SK-N-SH treated with all-trans-retinoic acid at 6 μM for 48 hours (cell line): ENCODE results near the gene CXCL9.

Experiments
- ARNTL ChIP-seq: fragments of 450-650 bp; formaldehyde crosslinking; IDR thresholded peaks from 2 replicates; pipeline ENCODE4 v1.5.0; 2020; ENCODE audit warnings: low read depth, mild to moderate bottlenecking, moderate library complexity, borderline replicate concordance
- BACH2 ChIP-seq: fragments of 250-450 bp; sonication (Bioruptor Pico); IDR thresholded peaks from 2 replicates; pipeline ENCODE4 v1.9.0; 2021; ENCODE audit warnings: mild to moderate bottlenecking, borderline replicate concordance
- OSR1 ChIP-seq: fragments of 250-450 bp; sonication (Bioruptor Pico); IDR thresholded peaks from 2 replicates; pipeline ENCODE4 v1.8.0; 2022; ENCODE audit warnings: moderate library complexity, mild to moderate bottlenecking, inconsistent platforms
- PATZ1 ChIP-seq: fragments of 250-450 bp; sonication (Bioruptor Pico); IDR thresholded peaks from 2 replicates; pipeline ENCODE4 v1.8.0; 2020; ENCODE audit warnings: mild to moderate bottlenecking, moderate library complexity, borderline replicate concordance
- RARB ChIP-seq: fragments of 250-450 bp; sonication (Bioruptor Pico); IDR thresholded peaks from 2 replicates; pipeline ENCODE4 v1.8.0; 2021; ENCODE audit warnings: mild to moderate bottlenecking, moderate library complexity
- TCF4 ChIP-seq: fragments of 250-450 bp; sonication (Bioruptor Pico); IDR thresholded peaks from 2 replicates; pipeline ENCODE4 v1.8.0; 2021; ENCODE audit warnings: mild to moderate bottlenecking, moderate library complexity, borderline replicate concordance
- ZC3H10 ChIP-seq: fragments of 250-450 bp; sonication (Bioruptor Pico); IDR thresholded peaks from 2 replicates; pipeline ENCODE4 v1.5.1; 2021; ENCODE audit warnings: mild to moderate bottlenecking, moderate library complexity
- ZFP3 ChIP-seq: fragments of 250-450 bp; sonication (Bioruptor Pico); IDR thresholded peaks from 2 replicates; pipeline ENCODE4 v1.5.0; 2020; ENCODE audit warnings: mild to moderate bottlenecking, moderate library complexity
- ZNF565 ChIP-seq: fragments of 450-650 bp; formaldehyde crosslinking; conservative IDR thresholded peaks from 2 replicates; pipeline ENCODE4 v1.5.0; 2020; ENCODE audit warnings: low read depth, mild to moderate bottlenecking, moderate library complexity
- ZNF70 ChIP-seq: fragments of 450-650 bp; formaldehyde crosslinking; IDR thresholded peaks from 2 replicates; pipeline ENCODE4 v1.5.0; 2020; ENCODE audit warnings: mild to moderate bottlenecking, moderate library complexity
- TF ChIP-seq, protein P1 (sequence below): fragments of 250-450 bp; sonication (Bioruptor Pico); IDR thresholded peaks from 2 replicates; pipeline ENCODE4 v1.8.0; 2021; ENCODE audit warnings: low read depth, mild to moderate bottlenecking, moderate library complexity, borderline replicate concordance

- TF ChIP-seq PATZ1 (CRISPR knock-in tag) (no peak), RARB (CRISPR knock-in tag) (no peak), ZNF565 (CRISPR knock-in tag) (no peak), OSR1 (no peak), BACH2 (CRISPR knock-in tag) (no peak), TCF4 (no peak), ZNF70 (CRISPR knock-in tag) (no peak), ARNTL (CRISPR knock-in tag) (no peak), ZC3H10 (CRISPR knock-in tag) (no peak), ZFP3 (no peak)
- TF ChIP-seq, protein P1, sequence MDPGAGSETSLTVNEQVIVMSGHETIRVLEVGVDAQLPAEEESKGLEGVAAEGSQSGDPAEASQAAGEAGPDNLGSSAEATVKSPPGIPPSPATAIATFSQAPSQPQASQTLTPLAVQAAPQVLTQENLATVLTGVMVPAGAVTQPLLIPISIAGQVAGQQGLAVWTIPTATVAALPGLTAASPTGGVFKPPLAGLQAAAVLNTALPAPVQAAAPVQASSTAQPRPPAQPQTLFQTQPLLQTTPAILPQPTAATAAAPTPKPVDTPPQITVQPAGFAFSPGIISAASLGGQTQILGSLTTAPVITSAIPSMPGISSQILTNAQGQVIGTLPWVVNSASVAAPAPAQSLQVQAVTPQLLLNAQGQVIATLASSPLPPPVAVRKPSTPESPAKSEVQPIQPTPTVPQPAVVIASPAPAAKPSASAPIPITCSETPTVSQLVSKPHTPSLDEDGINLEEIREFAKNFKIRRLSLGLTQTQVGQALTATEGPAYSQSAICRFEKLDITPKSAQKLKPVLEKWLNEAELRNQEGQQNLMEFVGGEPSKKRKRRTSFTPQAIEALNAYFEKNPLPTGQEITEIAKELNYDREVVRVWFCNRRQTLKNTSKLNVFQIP (CRISPR knock-in tag), result no peak
These were observed 28.6 kb upstream of the CXCL9 start, which contains the start of gene CXCL11 for GRCh38 chr4:76035799-76036380.
